K562 (cell line): ENCODE data around the gene CISTR.

Experiments used
- EP300 ChIP-seq: IDR thresholded peaks from 2 replicates; pipeline ENCODE4 v1.6.1; 2012; ENCODE audit warnings: low read length, improper control_type of control experiment
- HNRNPK ChIP-seq: fragments of 200-400 bp; formaldehyde crosslinking; IDR thresholded peaks from one replicate; pipeline ENCODE4 v1.6.1; 2018; ENCODE audit warnings: mild to moderate bottlenecking, low read depth, low read length; ENCODE audit not compliant: poor library complexity, severe bottlenecking
- TAF1 ChIP-seq: IDR thresholded peaks from 2 replicates; pipeline ENCODE4 v1.6.1; 2011; ENCODE audit warnings: mild to moderate bottlenecking, low read length, moderate library complexity; ENCODE audit not compliant: insufficient read depth, control insufficient read depth, severe bottlenecking; ENCODE audit errors: extremely low read depth
- TF ChIP-seq, protein P1 (sequence below), 3 experiments: IDR thresholded peaks in 2 of 3; conservative IDR thresholded peaks in 1 of 3; 2 replicates each; pipeline ENCODE4 v1.5.1; 2011 to 2012; ENCODE audit warnings: low read length in 3 of 3, mild to moderate bottlenecking in 3 of 3, control low read depth in 2 of 3, improper control_type of control experiment in 1 of 3, inconsistent platforms in 1 of 3, low read depth in 1 of 3, mixed read lengths in 1 of 3, moderate library complexity in 1 of 3; ENCODE audit not compliant: insufficient read depth in 2 of 3

DNA sequence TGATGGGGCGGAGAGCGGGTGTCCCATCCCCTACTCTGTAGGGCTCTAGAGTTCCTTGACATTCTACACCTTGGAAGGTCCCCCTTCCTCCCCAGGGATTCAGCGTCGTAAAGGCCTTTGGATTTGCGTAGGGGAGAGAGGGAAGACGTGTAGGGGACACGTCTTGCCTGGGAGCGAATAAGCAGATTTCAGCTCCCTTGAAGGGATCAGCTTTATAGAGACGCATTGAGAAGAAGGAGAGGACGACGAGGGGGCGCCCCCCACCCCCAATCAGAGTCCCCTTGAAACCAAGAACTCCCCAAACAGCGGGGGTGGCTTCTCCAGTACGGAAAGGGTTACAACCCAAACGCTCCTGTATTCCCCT is 24.9 kb downstream of the CISTR start:
- TF ChIP-seq TAF1: no peak
- TF ChIP-seq HNRNPK: no peak
- TF ChIP-seq, protein P1, sequence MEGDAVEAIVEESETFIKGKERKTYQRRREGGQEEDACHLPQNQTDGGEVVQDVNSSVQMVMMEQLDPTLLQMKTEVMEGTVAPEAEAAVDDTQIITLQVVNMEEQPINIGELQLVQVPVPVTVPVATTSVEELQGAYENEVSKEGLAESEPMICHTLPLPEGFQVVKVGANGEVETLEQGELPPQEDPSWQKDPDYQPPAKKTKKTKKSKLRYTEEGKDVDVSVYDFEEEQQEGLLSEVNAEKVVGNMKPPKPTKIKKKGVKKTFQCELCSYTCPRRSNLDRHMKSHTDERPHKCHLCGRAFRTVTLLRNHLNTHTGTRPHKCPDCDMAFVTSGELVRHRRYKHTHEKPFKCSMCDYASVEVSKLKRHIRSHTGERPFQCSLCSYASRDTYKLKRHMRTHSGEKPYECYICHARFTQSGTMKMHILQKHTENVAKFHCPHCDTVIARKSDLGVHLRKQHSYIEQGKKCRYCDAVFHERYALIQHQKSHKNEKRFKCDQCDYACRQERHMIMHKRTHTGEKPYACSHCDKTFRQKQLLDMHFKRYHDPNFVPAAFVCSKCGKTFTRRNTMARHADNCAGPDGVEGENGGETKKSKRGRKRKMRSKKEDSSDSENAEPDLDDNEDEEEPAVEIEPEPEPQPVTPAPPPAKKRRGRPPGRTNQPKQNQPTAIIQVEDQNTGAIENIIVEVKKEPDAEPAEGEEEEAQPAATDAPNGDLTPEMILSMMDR (IDR thresholded peaks at IDR 0.05 in 2 of 3, conservative IDR thresholded peaks at IDR 0.05 in 1 of 3; ENCODE audit: insufficient read depth in 2 of 3, low read depth in 1 of 3, low read length in 3 of 3): no peak
- TF ChIP-seq EP300: no peak
